ENCODE measurements around the gene PLA2G4A.

GRCh38 chr1:186806477-186806876 lies 22.3 kb upstream of the PLA2G4A start:
- TF ChIP-seq POLR2AphosphoS5 (IDR thresholded peaks at IDR 0.05) (no peak), CTCF (IDR thresholded peaks at IDR 0.05) (no peak), POLR2A (IDR thresholded peaks at IDR 0.05) (no peak), EP300 (IDR thresholded peaks at IDR 0.05) (no peak)

Data from sigmoid colon (tissue), 4 donors.